H9 (cell line): ENCODE data around the gene MAPKAPK2. TPM values are rescaled to one million over a fixed set of nuclear protein-coding genes. Genes with fewer than 3 reads are reported as not detected.

Experiments
- DNase-seq: peaks from one replicate; pipeline ENCODE4 v3.0.0-alpha.2; 2017
- H2AFZ ChIP-seq: one replicate; pipeline ENCODE4 v1.6.1; 2013; ENCODE audit warnings: mild to moderate bottlenecking, low read length, control low read depth, moderate library complexity
- H2AK5ac ChIP-seq: 2 replicates; pipeline ENCODE4 v1.6.1; 2013; ENCODE audit warnings: low read length, control low read depth, mixed read lengths; ENCODE audit not compliant: insufficient read length
- H2BK120ac ChIP-seq: one replicate; pipeline ENCODE4 v1.6.1; 2013; ENCODE audit warnings: low read depth, mild to moderate bottlenecking, low read length, control low read depth, inconsistent platforms; ENCODE audit not compliant: poor library complexity, severe bottlenecking
- H2BK12ac ChIP-seq: 2 replicates; pipeline ENCODE4 v1.6.1; 2013; ENCODE audit warnings: low read length, control low read depth, mixed read lengths, low read depth; ENCODE audit not compliant: insufficient read length
- H2BK15ac ChIP-seq: 2 replicates; pipeline ENCODE4 v1.6.1; 2013; ENCODE audit warnings: low read depth, low read length, control low read depth
- H2BK20ac ChIP-seq: one replicate; pipeline ENCODE4 v1.6.1; 2013; ENCODE audit warnings: low read depth, mild to moderate bottlenecking, low read length, control low read depth, inconsistent platforms; ENCODE audit not compliant: poor library complexity, severe bottlenecking
- H2BK5ac ChIP-seq: 2 replicates; pipeline ENCODE4 v1.6.1; 2013; ENCODE audit warnings: low read length, control low read depth, mixed read lengths; ENCODE audit not compliant: insufficient read length
- H3K14ac ChIP-seq: 2 replicates; pipeline ENCODE4 v1.6.1; 2013; ENCODE audit warnings: low read length, control low read depth; ENCODE audit not compliant: insufficient read depth
- H3K18ac ChIP-seq: 2 replicates; pipeline ENCODE4 v1.6.1; 2013; ENCODE audit warnings: low read depth, mild to moderate bottlenecking, mixed read lengths, low read length, control low read depth; ENCODE audit not compliant: insufficient read length
- H3K23ac ChIP-seq: 2 replicates; pipeline ENCODE4 v1.6.1; 2013; ENCODE audit warnings: low read length, control low read depth, mixed read lengths, low read depth; ENCODE audit not compliant: insufficient read length
- H3K23me2 ChIP-seq: 2 replicates; pipeline ENCODE4 v1.6.1; 2013; ENCODE audit warnings: low read depth, mild to moderate bottlenecking, mixed read lengths, low read length, control low read depth; ENCODE audit not compliant: insufficient read length, poor library complexity, severe bottlenecking
- H3K27ac ChIP-seq: 2 replicates; pipeline ENCODE4 v1.5.1; 2013; ENCODE audit warnings: low read length, control low read depth, mixed read lengths, low read depth; ENCODE audit not compliant: insufficient read length
- H3K27me3 ChIP-seq: 2 replicates; pipeline ENCODE4 v1.6.1; 2013; ENCODE audit warnings: low read length, control low read depth, inconsistent platforms; ENCODE audit not compliant: insufficient read depth
- H3K4ac ChIP-seq: 2 replicates; pipeline ENCODE4 v1.6.1; 2013; ENCODE audit warnings: low read depth, mild to moderate bottlenecking, control low read depth, inconsistent platforms, low read length, moderate library complexity
- H3K4me1 ChIP-seq: 2 replicates; pipeline ENCODE4 v1.6.1; 2013; ENCODE audit warnings: low read length, control low read depth, inconsistent platforms; ENCODE audit not compliant: insufficient read depth
- H3K4me2 ChIP-seq: 2 replicates; pipeline ENCODE4 v1.6.1; 2013; ENCODE audit warnings: low read length, control low read depth, mixed read lengths; ENCODE audit not compliant: insufficient read length, insufficient read depth
- H3K56ac ChIP-seq: 2 replicates; pipeline ENCODE4 v1.6.1; 2013; ENCODE audit warnings: low read depth, mild to moderate bottlenecking, mixed read lengths, low read length, control low read depth; ENCODE audit not compliant: insufficient read length
- H3K79me1 ChIP-seq: 2 replicates; pipeline ENCODE4 v1.6.1; 2013; ENCODE audit warnings: low read depth, mild to moderate bottlenecking, moderate library complexity, low read length, control low read depth, inconsistent platforms; ENCODE audit not compliant: insufficient read depth, poor library complexity, severe bottlenecking
- H3K79me2 ChIP-seq: 2 replicates; pipeline ENCODE4 v1.6.1; 2013; ENCODE audit warnings: low read length, control low read depth, inconsistent platforms; ENCODE audit not compliant: insufficient read depth
- H3K9ac ChIP-seq: 2 replicates; pipeline ENCODE4 v1.6.1; 2013; ENCODE audit warnings: low read length, control low read depth, mixed read lengths; ENCODE audit not compliant: insufficient read length; ENCODE audit errors: extremely low read depth
- H3K9me3 ChIP-seq: one replicate; pipeline ENCODE4 v1.6.1; 2013; ENCODE audit warnings: low read depth, low read length, inconsistent platforms; ENCODE audit not compliant: control insufficient read depth
- H3T11ph ChIP-seq: one replicate; pipeline ENCODE4 v1.6.1; 2013; ENCODE audit warnings: mild to moderate bottlenecking, low read length, control low read depth, inconsistent platforms
- H4K20me1 ChIP-seq: one replicate; pipeline ENCODE4 v1.6.1; 2013; ENCODE audit not compliant: control insufficient read depth, insufficient read length, insufficient read depth
- H4K5ac ChIP-seq: 2 replicates; pipeline ENCODE4 v1.6.1; 2013; ENCODE audit warnings: low read depth, mild to moderate bottlenecking, mixed read lengths, low read length, control low read depth; ENCODE audit not compliant: insufficient read length
- H4K8ac ChIP-seq: replicated peaks from 2 replicates; pipeline ENCODE4 v1.6.1; 2013; ENCODE audit warnings: low read length, control low read depth, mixed read lengths, low read depth; ENCODE audit not compliant: insufficient read length
- H4K91ac ChIP-seq: 2 replicates; pipeline ENCODE4 v1.6.1; 2013; ENCODE audit warnings: low read depth, mild to moderate bottlenecking, moderate library complexity, mixed read lengths, low read length, control low read depth; ENCODE audit not compliant: insufficient read length
- H3K27ac Mint-ChIP-seq, 3 experiments: 2 replicates in 2 of 3; 3 replicates in 1 of 3; pipeline ENCODE4 v1.8.0; 2020 to 2021; ENCODE audit warnings: mixed read lengths in 3 of 3, mild to moderate bottlenecking in 1 of 3, moderate library complexity in 1 of 3
- H3K27me3 Mint-ChIP-seq: 2 replicates; pipeline ENCODE4 v1.8.0; 2021; ENCODE audit warnings: low read depth, mild to moderate bottlenecking, moderate library complexity, mixed read lengths
- H3K36me3 Mint-ChIP-seq, 3 experiments: 2 replicates in 2 of 3; 3 replicates in 1 of 3; pipeline ENCODE4 v1.8.0; 2020 to 2021; ENCODE audit warnings: low read depth in 3 of 3, mixed read lengths in 3 of 3; ENCODE audit not compliant: insufficient read depth in 1 of 3
- H3K4me1 Mint-ChIP-seq, 2 experiments: 2 replicates each; pipeline ENCODE4 v1.8.0; 2020; ENCODE audit warnings: mixed read lengths in 2 of 2
- H3K4me3 Mint-ChIP-seq, 2 experiments: 2 replicates in 1 of 2; 3 replicates in 1 of 2; pipeline ENCODE4 v1.8.0; 2020 to 2021; ENCODE audit warnings: mild to moderate bottlenecking in 2 of 2, mixed read lengths in 2 of 2, moderate library complexity in 1 of 2
- H3K9me3 Mint-ChIP-seq, 2 experiments: 2 replicates in 1 of 2; 3 replicates in 1 of 2; pipeline ENCODE4 v1.8.0; 2020; ENCODE audit warnings: mild to moderate bottlenecking in 2 of 2, mixed read lengths in 2 of 2, moderate library complexity in 1 of 2
- CTCF ChIP-seq: fragments of 200-600 bp; sonication (generic); conservative IDR thresholded peaks from 3 replicates; pipeline ENCODE4 v1.8.0; 2021; ENCODE audit warnings: antibody characterized with exemption, mild to moderate bottlenecking
- WGBS: extraction: QIAGEN DNeasy Blood & Tissue Kit; methylation state at CpG from one replicate; pipeline ENCODE4 v1.1.7; 2013; ENCODE audit warnings: missing lambda C conversion rate, low lambda C conversion rate, mixed read lengths; ENCODE audit not compliant: insufficient read length; ENCODE audit errors: extremely low coverage; 5-methylcytosine and 5-hydroxymethylcytosine counted together
- total RNA-seq: library from RNA; stranded (reverse); gene quantifications from 2 replicates; pipeline ENCODE4 v1.2.1, GENCODE V29; 2021

Gene MAPKAPK2
- total RNA-seq, 1 experiment from 2014 or later, result 50.1 TPM

GRCh38 chr1:206685769-206686477 lies 1.2 kb downstream of the MAPKAPK2 start:
- H2BK15ac ChIP-seq, result no peak overlapping the region
- peaks cover 6% of the 10 kb centered on the region; the same call in 1 of the 2 replicates for H3K79me2 ChIP-seq
- H2BK20ac ChIP-seq, result no peak overlapping the region

More at GRCh38 chr1:206685769-206686477, 1.2 kb downstream of the MAPKAPK2 start:
- Histone ChIP-seq H3K27me3 (peaks cover 23% of the 10 kb centered on the region), H4K91ac (no peak overlapping the region), H3K56ac (no peak overlapping the region), H3K18ac (peak overlapping the region; percentile 68), H2BK120ac (no peak overlapping the region), H2BK12ac (no peak overlapping the region), H3K4ac (no peak overlapping the region), H4K8ac (no peak overlapping the region), H3K9ac (peak overlapping the region; percentile 77), H3K23me2 (peaks cover 15% of the 10 kb centered on the region), H3K79me1 (peaks cover 4% of the 10 kb centered on the region), H3K14ac (peak overlapping the region; percentile 45; the same call in 1 of the 2 replicates), H2BK5ac (no peak overlapping the region), H4K20me1 (no peaks in the 10 kb centered on the region), H4K5ac (no peak overlapping the region), H3T11ph (no peak overlapping the region), H3K4me2 (peak overlapping the region; percentile 54), H2AFZ (no peak overlapping the region), H2AK5ac (no peak overlapping the region), H3K27ac (no peak overlapping the region), H3K23ac (no peak overlapping the region), H3K4me1 (peaks cover 13% of the 10 kb centered on the region; the same call in 1 of the 2 replicates), H3K9me3 (no peaks in the 10 kb centered on the region)
- peaks cover 0 to 2% of the 10 kb centered on the region in 2 experiments; a peak in 1 of 5 replicates for H3K9me3 Mint-ChIP-seq
- no peak for TF ChIP-seq CTCF
- peaks cover 52 to 58% of the 10 kb centered on the region in 2 experiments for H3K4me1 Mint-ChIP-seq
- DNase-seq, result no peak
- H3K4me3 Mint-ChIP-seq, result peak overlapping the region; percentile 93
- no CpG with 5 or more reads among the region's 48 CpGs for WGBS
- H3K36me3 Mint-ChIP-seq, result peaks cover 0 to 4% (median 0%) of the 10 kb centered on the region in 3 experiments; a peak in 1 of 7 replicates
- H3K27me3 Mint-ChIP-seq, result peaks cover 64% of the 10 kb centered on the region
- H3K27ac Mint-ChIP-seq, result peak overlapping the region in 2 of 3 experiments; percentile 59 to 94; a peak in 1 of 7 replicates
